ENCODE results near the gene PDE10A. TPM values are rescaled to one million over a fixed set of nuclear protein-coding genes. Genes with fewer than 3 reads are reported as not detected.

PDE10A gene
- total and polyA plus RNA-seq, 2 of the 8 experiments (the other 6 are each of a cell fraction or from before 2014, with no cell fraction given): 1.1 to 2.4 TPM

DNA sequence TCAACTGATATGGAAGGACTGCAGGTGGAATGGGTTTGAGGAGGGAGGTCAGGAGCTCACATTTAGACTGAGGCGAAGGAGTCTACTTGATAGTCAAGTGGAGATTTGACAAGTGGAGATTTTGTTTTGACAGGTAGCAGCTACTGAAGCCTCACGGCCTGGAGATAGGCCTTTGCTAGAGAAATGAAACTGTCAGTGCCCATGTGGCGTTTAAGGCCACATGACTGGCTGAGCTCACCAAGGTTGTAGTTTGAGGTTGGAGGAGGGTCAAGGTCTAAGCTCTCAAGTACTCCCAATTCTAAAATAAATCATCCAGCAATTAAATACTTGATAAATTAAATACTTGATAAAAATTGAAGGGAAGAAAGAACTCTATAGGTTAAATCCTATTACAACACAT lies 273.5 kb downstream of the PDE10A start (continued):
- TF ChIP-seq, protein P1, sequence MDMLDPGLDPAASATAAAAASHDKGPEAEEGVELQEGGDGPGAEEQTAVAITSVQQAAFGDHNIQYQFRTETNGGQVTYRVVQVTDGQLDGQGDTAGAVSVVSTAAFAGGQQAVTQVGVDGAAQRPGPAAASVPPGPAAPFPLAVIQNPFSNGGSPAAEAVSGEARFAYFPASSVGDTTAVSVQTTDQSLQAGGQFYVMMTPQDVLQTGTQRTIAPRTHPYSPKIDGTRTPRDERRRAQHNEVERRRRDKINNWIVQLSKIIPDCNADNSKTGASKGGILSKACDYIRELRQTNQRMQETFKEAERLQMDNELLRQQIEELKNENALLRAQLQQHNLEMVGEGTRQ (IDR thresholded peaks at IDR 0.05; ENCODE audit: low read length): no peak
